Measurements from ENCODE around the gene HOXD4.

GRCh38 chr2:176130957-176131847 lies 20.1 kb upstream of the HOXD4 start:
- no peak for TF ChIP-seq CTCF (IDR thresholded peaks at IDR 0.05)
- TF ChIP-seq POLR2AphosphoS5 (IDR thresholded peaks at IDR 0.05; ENCODE audit: low read depth, low read length) = no peak
